Endothelial cell of umbilical vein (primary cell): ENCODE data around the gene DIP2B. TPM values are rescaled to one million over a fixed set of nuclear protein-coding genes. Genes with fewer than 3 reads are reported as not detected.

ENCODE experiments used
- BruUV-seq: library from RNA; stranded (reverse); fragments of 400-500 nt; replicated peaks from 2 replicates; lab custom pipeline; 2021; lab: Mats Ljungman, UMichigan
- CTCF ChIA-PET: fragments of 300-600, 350-600 bp; sonication (Branson Sonifier 250); formaldehyde crosslinking; loops from one replicate; lab custom pipeline; 2021; ENCODE audit warnings: antibody characterized with exemption, inconsistent platforms; lab: Charles Lee
- POLR2A ChIA-PET: fragments of 300-600, 350-600 bp; sonication (Branson Sonifier 250); formaldehyde crosslinking; loops from one replicate; lab custom pipeline; 2021; ENCODE audit warnings: antibody characterized with exemption, inconsistent platforms; lab: Charles Lee
- DNase-seq: peaks from one replicate; pipeline ENCODE4 v3.0.0-alpha.2; 2011; ENCODE audit warnings: low read depth, low spot score
- FAIRE-seq: peaks from 2 replicates; lab custom pipeline; 2011; peaks lifted over from hg19 to GRCh38; lab: Jason Lieb, UNC
- H2AFZ ChIP-seq: 2 replicates; pipeline ENCODE4 v1.6.0; 2012; ENCODE audit warnings: low read depth, low read length, control low read depth, inconsistent platforms
- H3K27ac ChIP-seq: 2 replicates; pipeline ENCODE4 v1.5.1; 2011; ENCODE audit warnings: low read depth, mild to moderate bottlenecking, control low read depth, low read length, moderate library complexity; ENCODE audit not compliant: insufficient read depth
- H3K27me3 ChIP-seq, 2 experiments: 2 replicates each; pipeline versions ENCODE4 v1.6.0 to v1.6.1; 2011; ENCODE audit warnings: low read length in 2 of 2, mixed read lengths in 1 of 2; ENCODE audit not compliant: control insufficient read depth in 2 of 2, insufficient read depth in 2 of 2
- H3K36me3 ChIP-seq, 2 experiments: 2 replicates in 1 of 2; 3 replicates in 1 of 2; pipeline ENCODE4 v1.5.1; 2011; ENCODE audit warnings: low read length in 2 of 2, mild to moderate bottlenecking in 1 of 2, moderate library complexity in 1 of 2; ENCODE audit not compliant: control insufficient read depth in 2 of 2, insufficient read depth in 2 of 2; ENCODE audit errors: extremely low read depth in 1 of 2
- H3K4me1 ChIP-seq: 3 replicates; pipeline ENCODE4 v1.5.1; 2011; ENCODE audit warnings: mild to moderate bottlenecking, low read length; ENCODE audit not compliant: control insufficient read depth, insufficient read depth; ENCODE audit errors: extremely low read depth
- H3K4me2 ChIP-seq: 2 replicates; pipeline ENCODE4 v1.6.1; 2011; ENCODE audit warnings: low read length, control low read depth, mixed read lengths; ENCODE audit not compliant: insufficient read depth
- H3K4me3 ChIP-seq, 3 experiments: fragments of 200-600 bp in 1 of 3; sonication (generic), shearing (Covaris generic) in 1 of 3; replicated peaks in 1 of 3; 2 replicates each; pipeline ENCODE4 v1.5.1; 2011 to 2016; ENCODE audit warnings: control low read depth in 3 of 3, low read length in 3 of 3, mild to moderate bottlenecking in 2 of 3, inconsistent platforms in 1 of 3, low read depth in 1 of 3, moderate library complexity in 1 of 3; ENCODE audit not compliant: insufficient read depth in 1 of 3
- H3K79me2 ChIP-seq: 2 replicates; pipeline ENCODE4 v1.6.0; 2012; ENCODE audit warnings: low read length, inconsistent platforms; ENCODE audit not compliant: control insufficient read depth, insufficient read depth
- H3K9ac ChIP-seq: replicated peaks from 2 replicates; pipeline ENCODE3; 2011; ENCODE audit warnings: low read length, control low read depth; ENCODE audit not compliant: insufficient read depth; ENCODE audit errors: extremely low read depth
- H3K9me1 ChIP-seq: replicated peaks from 3 replicates; pipeline ENCODE4 v1.6.0; 2011; ENCODE audit warnings: mild to moderate bottlenecking, low read length; ENCODE audit not compliant: control insufficient read depth, insufficient read depth; ENCODE audit errors: extremely low read depth
- H3K9me3 ChIP-seq: replicated peaks from 2 replicates; pipeline ENCODE4 v1.5.1; 2012; ENCODE audit warnings: low read length, inconsistent platforms; ENCODE audit not compliant: control insufficient read depth, insufficient read depth
- H4K20me1 ChIP-seq: replicated peaks from 2 replicates; pipeline ENCODE3; 2011; ENCODE audit warnings: mild to moderate bottlenecking, low read length; ENCODE audit not compliant: control insufficient read depth, insufficient read depth; ENCODE audit errors: extremely low read depth
- EZH2 ChIP-seq: IDR thresholded peaks from 2 replicates; pipeline ENCODE4 v1.6.1; 2012; ENCODE audit warnings: borderline replicate concordance, low read depth, mild to moderate bottlenecking, moderate library complexity, low read length, inconsistent platforms; ENCODE audit not compliant: severe bottlenecking
- FOS ChIP-seq: IDR thresholded peaks from 2 replicates; pipeline ENCODE4 v1.6.1; 2011; ENCODE audit warnings: mild to moderate bottlenecking, low read length, moderate library complexity, borderline replicate concordance; ENCODE audit not compliant: insufficient read depth
- GATA2 ChIP-seq: IDR thresholded peaks from 2 replicates; pipeline ENCODE4 v1.7.0; 2011; ENCODE audit warnings: low read depth, mild to moderate bottlenecking, moderate library complexity, mixed read lengths, low read length; ENCODE audit not compliant: insufficient read length, insufficient read depth
- JUN ChIP-seq: IDR thresholded peaks from 2 replicates; pipeline ENCODE4 v1.6.1; 2011; ENCODE audit warnings: borderline replicate concordance, low read depth; ENCODE audit not compliant: insufficient read length, insufficient read depth
- MAX ChIP-seq: IDR thresholded peaks from 2 replicates; pipeline ENCODE4 v1.6.1; 2011; ENCODE audit not compliant: insufficient read depth, insufficient read length
- MYC ChIP-seq: IDR thresholded peaks from one replicate; pipeline ENCODE4 v1.6.1; 2011; ENCODE audit warnings: mild to moderate bottlenecking, low read depth, low read length
- POLR2A ChIP-seq: IDR thresholded peaks from 2 replicates; pipeline ENCODE4 v1.6.1; 2012; ENCODE audit warnings: low read depth, mild to moderate bottlenecking, control low read depth, low read length
- POLR2AphosphoS5 ChIP-seq: IDR thresholded peaks from 2 replicates; pipeline ENCODE4 v1.6.1; 2012; ENCODE audit warnings: low read depth, mild to moderate bottlenecking, control low read depth, low read length, moderate library complexity; ENCODE audit not compliant: insufficient read depth
- dilution Hi-C: fragments of 300-500 bp; cut with MboI; formaldehyde crosslinking; loops from one replicate; pipeline ENCODE4 v1.15.0; 2019; ENCODE audit warnings: low sequenced_read_pairs; ENCODE audit not compliant: extremely low pct_ligation_motif_present
- intact Hi-C: fragments of 100-400 bp; cut with micrococcal nuclease; formaldehyde crosslinking; loops from one replicate; pipeline ENCODE4 v1.10.0; 2022
- polyA plus RNA-seq, 4 experiments: library from polyadenylated mRNA; depleted of rRNA in 3 of 4; stranded (reverse) in 3 of 4; unstranded in 1 of 4; fragments of >200 nt; gene quantifications; 2 replicates each; pipeline versions ENCODE4 v1.2.1 to v1.2.3, GENCODE V29; 2011 to 2012; ENCODE audit warnings: missing spikeins in 1 of 4
- total RNA-seq: library from RNA; stranded (reverse); gene quantifications from 2 replicates; pipeline ENCODE4 v1.2.3, GENCODE V29; 2021
- TF ChIP-seq, protein P1 (sequence below), 2 donors: IDR thresholded peaks; 1 replicate in 1 of 2; 2 replicates in 1 of 2; pipeline ENCODE4 v1.5.1; 2011; ENCODE audit warnings: low read length in 2 of 2, mild to moderate bottlenecking in 2 of 2, moderate library complexity in 2 of 2, control low read depth in 1 of 2, inconsistent platforms in 1 of 2, low read depth in 1 of 2; ENCODE audit not compliant: insufficient read depth in 1 of 2; ENCODE audit errors: extremely low read depth in 1 of 2

Gene DIP2B
- total and polyA plus RNA-seq, 2 donors (not counting 3 experiments of a cell fraction or from before 2014, with no cell fraction given), result 14.5 to 28.0 TPM

DNA sequence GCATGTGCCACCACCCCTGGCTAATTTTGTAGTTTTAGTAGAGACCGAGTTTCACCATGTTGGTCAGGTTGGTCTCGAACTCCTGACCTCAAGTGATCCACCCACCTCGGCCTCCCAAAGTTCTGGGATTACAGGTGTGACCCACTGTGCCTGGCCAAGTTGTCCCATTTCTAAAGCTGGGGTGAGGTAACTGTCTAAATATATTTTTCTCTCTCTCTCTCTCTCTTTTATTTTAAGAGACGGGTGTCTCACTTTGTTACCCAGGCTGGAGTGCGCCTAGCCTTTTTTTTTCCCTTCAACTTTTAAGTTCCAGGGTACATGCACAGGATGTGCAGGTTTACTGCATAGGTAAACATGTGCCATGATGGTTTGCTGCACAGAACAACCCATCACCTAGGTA is 267.7 kb downstream of the DIP2B start:
- CTCF ChIA-PET, result no interaction called here
- Histone ChIP-seq H2AFZ (no peak overlapping the region), H3K9me3 (no peaks in the 10 kb centered on the region), H3K36me3 (no peaks in the 10 kb centered on the region), H3K4me2 (no peak overlapping the region), H4K20me1 (no peaks in the 10 kb centered on the region), H3K79me2 (peaks cover 27% of the 10 kb centered on the region), H3K27me3 (no peaks in the 10 kb centered on the region), H3K27ac (no peak overlapping the region), H3K4me3 (no peak overlapping the region), H3K4me1 (no peaks in the 10 kb centered on the region), H3K9ac (no peak overlapping the region), H3K9me1 (no peaks in the 10 kb centered on the region)
- intact Hi-C loops, result no loop called here
- DNase-seq (no peak), FAIRE-seq (no peak)
- POLR2A ChIA-PET, result no interaction called here
- BruUV-seq, result no TSS peak
- TF ChIP-seq FOS (no peak), MYC (no peak), GATA2 (no peak), MAX (no peak), JUN (no peak), EZH2 (no peak), POLR2A (no peak), POLR2AphosphoS5 (no peak)
- TF ChIP-seq, protein P1, sequence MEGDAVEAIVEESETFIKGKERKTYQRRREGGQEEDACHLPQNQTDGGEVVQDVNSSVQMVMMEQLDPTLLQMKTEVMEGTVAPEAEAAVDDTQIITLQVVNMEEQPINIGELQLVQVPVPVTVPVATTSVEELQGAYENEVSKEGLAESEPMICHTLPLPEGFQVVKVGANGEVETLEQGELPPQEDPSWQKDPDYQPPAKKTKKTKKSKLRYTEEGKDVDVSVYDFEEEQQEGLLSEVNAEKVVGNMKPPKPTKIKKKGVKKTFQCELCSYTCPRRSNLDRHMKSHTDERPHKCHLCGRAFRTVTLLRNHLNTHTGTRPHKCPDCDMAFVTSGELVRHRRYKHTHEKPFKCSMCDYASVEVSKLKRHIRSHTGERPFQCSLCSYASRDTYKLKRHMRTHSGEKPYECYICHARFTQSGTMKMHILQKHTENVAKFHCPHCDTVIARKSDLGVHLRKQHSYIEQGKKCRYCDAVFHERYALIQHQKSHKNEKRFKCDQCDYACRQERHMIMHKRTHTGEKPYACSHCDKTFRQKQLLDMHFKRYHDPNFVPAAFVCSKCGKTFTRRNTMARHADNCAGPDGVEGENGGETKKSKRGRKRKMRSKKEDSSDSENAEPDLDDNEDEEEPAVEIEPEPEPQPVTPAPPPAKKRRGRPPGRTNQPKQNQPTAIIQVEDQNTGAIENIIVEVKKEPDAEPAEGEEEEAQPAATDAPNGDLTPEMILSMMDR (IDR thresholded peaks at IDR 0.05; ENCODE audit: extremely low read depth in 1 of 2, insufficient read depth in 1 of 2, low read depth in 1 of 2, low read length in 2 of 2), result no peak
- dilution Hi-C loops, result no loop called here
